BJ (cell line): ENCODE data around the gene UBE2H. TPM values are rescaled to one million over a fixed set of nuclear protein-coding genes. Genes with fewer than 3 reads are reported as not detected.

Experiments used
- CTCF ChIA-PET: fragments of 350-600 bp; formaldehyde crosslinking; extraction: SDS; loops from one replicate; lab custom pipeline; 2021; ENCODE audit warnings: antibody characterized with exemption, inconsistent platforms; lab: Yijun Ruan, JAX
- POLR2A ChIA-PET: fragments of 300-600 bp; sonication (Branson Sonifier 250); formaldehyde crosslinking; extraction: SDS; loops from one replicate; lab custom pipeline; 2021; ENCODE audit warnings: antibody characterized with exemption; lab: Charles Lee
- DNase-seq: peaks from one replicate; pipeline ENCODE4 v3.0.0-alpha.2; 2011; ENCODE audit warnings: low read depth
- H3K27me3 ChIP-seq: 2 replicates; pipeline ENCODE4 v1.6.0; 2011; ENCODE audit warnings: low read length; ENCODE audit not compliant: control insufficient read depth, insufficient read depth
- H3K36me3 ChIP-seq: 2 replicates; pipeline ENCODE4 v1.5.1; 2011; ENCODE audit warnings: low read length; ENCODE audit not compliant: control insufficient read depth, insufficient read depth
- H3K4me3 ChIP-seq: 2 replicates; pipeline ENCODE4 v1.5.1; 2011; ENCODE audit warnings: low read depth, mild to moderate bottlenecking, control low read depth, low read length
- CTCF ChIP-seq: IDR thresholded peaks from 2 replicates; pipeline ENCODE4 v1.5.1; 2011; ENCODE audit warnings: low read depth, mild to moderate bottlenecking, control low read depth, inconsistent platforms, low read length, moderate library complexity; ENCODE audit not compliant: insufficient read depth
- polyA plus RNA-seq: library from polyadenylated mRNA; depleted of rRNA; stranded (reverse); fragments of >200 nt; gene quantifications from 2 replicates; pipeline ENCODE4 v1.2.3, GENCODE V29; 2011

UBE2H gene
- polyA plus RNA-seq, 1 experiment, result 37.0 TPM

DNA sequence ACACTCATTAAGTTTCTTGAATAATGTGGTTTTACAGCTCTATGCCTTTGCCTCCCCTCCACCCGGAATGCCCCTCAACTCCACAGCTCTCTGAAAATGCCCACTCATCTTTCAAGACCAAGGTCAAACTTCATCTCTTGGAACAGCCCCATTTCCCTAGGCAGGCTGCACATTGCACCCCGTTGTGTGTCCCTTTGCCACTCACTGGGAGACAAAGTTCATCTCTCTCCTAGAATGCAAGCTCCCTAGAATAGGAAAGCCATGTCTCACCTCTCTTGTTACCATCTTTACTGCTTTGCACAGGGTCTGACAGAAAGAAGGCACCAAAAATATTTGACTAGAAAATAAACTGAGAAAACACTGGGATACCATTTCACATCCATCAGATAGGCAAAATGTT is 33.3 kb downstream of the UBE2H start:
- CTCF ChIA-PET, result interaction anchor here (0.6 to 1.6 kb wide), 3 partner anchors 25 to 1004 kb away, joined by 3 to 7 read pairs (median 3); no protein-coding TSS in a partner anchor
- no peak for DNase-seq
- POLR2A ChIA-PET, result no interaction called here
- no peaks in the 10 kb centered on the region; the same call in 1 of the 2 replicates for H3K36me3 ChIP-seq
- no peak for TF ChIP-seq CTCF
- H3K27me3 ChIP-seq, result no peaks in the 10 kb centered on the region
- no peak overlapping the region for H3K4me3 ChIP-seq

GRCh38 chr7:129918922-129919321 is 33.8 kb downstream of the UBE2H start:
- no peaks in the 10 kb centered on the region; the same call in 1 of the 2 replicates for H3K36me3 ChIP-seq
- no peak overlapping the region for H3K4me3 ChIP-seq
- CTCF ChIA-PET, result interaction anchor here (0.6 to 1.6 kb wide), 3 partner anchors 26 to 1004 kb away, joined by 3 to 7 read pairs (median 3); no protein-coding TSS in a partner anchor
- no peak for TF ChIP-seq CTCF
- no peaks in the 10 kb centered on the region for H3K27me3 ChIP-seq
- POLR2A ChIA-PET, result no interaction called here
- no peak for DNase-seq

DNA sequence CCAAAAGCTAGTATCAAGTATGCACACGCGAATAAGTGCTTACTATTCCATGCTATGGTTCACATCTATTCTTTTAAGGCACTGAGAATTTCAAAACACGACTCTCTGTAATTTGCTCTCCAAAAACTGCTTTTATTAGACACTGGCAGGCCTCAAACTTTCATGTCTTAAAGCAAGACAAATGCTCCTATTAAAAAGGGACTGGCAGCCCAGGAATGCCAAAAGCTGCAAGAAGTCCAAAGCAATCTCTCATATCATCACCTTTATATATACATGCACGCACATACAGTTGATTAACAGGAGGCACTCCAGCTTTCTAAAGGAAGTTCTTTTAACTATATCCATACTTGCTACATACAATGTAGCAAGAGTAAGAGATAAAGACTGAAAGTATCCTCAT is 34.8 kb downstream of the UBE2H start:
- no peaks in the 10 kb centered on the region for H3K27me3 ChIP-seq
- no peak overlapping the region for H3K4me3 ChIP-seq
- DNase-seq, result no peak
- ChIA-PET POLR2A (no interaction called here), CTCF (interaction anchor here (1.6 kb wide), 1 partner anchor 93 kb away, joined by 7 read pairs; no protein-coding TSS in a partner anchor)
- H3K36me3 ChIP-seq, result no peaks in the 10 kb centered on the region; the same call in 1 of the 2 replicates
- no peak for TF ChIP-seq CTCF

DNA sequence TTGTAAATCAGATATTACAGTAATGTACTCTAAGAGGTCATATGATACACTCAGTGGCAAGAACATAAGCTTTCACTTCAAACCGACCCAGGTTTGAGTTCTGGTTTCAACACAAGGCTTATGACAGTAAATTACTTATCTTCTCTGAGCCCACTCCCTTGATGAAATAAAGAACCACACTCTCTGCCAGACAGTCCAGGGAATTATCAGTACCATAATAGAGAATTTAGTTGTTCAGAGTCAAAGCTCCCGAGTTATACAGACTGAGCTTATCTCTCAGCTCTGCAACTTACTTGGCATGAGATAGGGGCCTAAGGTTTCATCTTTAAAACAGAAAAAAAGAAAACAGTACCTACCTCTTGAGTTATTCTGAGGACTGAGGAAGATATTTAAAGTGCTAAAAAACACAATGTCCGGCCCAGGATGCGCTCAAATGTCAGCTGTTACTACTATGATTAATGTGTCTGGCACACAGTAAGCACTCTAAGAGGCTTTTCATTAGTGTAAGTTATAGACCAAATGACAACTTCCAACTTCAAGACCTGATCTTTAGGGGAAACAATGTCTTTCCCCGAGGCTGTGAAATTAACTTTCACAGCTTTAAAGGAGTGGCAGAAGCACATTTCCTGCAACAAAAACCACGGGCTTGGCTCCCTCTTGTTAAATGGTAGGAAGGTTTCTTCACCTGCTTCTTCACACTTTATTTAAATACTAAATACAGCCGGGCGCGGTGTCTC is 38.1 kb downstream of the UBE2H start:
- Histone ChIP-seq H3K4me3 (no peak overlapping the region), H3K27me3 (no peaks in the 10 kb centered on the region), H3K36me3 (peaks cover 2% of the 10 kb centered on the region)
- no peak for TF ChIP-seq CTCF
- no peak for DNase-seq
- CTCF ChIA-PET, result interaction anchor here (0.9 to 1.3 kb wide), 2 partner anchors 10 to 85 kb away, joined by 3 to 6 read pairs; no protein-coding TSS in a partner anchor
- POLR2A ChIA-PET, result interaction anchor here (0.6 kb wide), 1 partner anchor 31 kb away, joined by 10 read pairs; no protein-coding TSS in a partner anchor

DNA sequence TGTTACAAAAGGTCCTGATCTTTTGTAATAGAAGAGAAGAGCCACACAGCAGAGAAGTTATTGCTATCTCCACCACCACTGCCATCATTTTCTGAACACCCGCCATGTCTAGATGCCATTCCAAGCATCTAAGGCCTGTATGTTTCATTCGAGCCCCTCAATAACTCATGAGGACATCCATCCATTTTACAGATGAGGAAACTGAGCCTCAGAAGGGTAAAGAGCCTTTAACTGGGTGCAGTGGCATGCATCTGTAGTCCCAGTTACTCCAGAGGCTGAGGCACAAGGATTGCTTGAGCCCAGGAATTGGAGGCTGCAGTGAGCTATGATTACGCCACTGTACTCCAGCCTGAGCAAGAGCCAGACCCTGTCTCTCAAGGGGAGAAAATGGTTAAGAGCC is 39.3 kb downstream of the UBE2H start:
- no peak for TF ChIP-seq CTCF
- POLR2A ChIA-PET, result no interaction called here
- CTCF ChIA-PET, result no interaction called here
- no peak overlapping the region for H3K4me3 ChIP-seq
- H3K36me3 ChIP-seq, result peaks cover 2% of the 10 kb centered on the region
- H3K27me3 ChIP-seq, result no peaks in the 10 kb centered on the region
- DNase-seq, result no peak
